Inferior parietal cortex (tissue), 1 donor: ENCODE data around the gene THRAP3.

Experiments used
- DNase-seq: peaks from one replicate; pipeline ENCODE4 v3.0.0-alpha.2; 2016; ENCODE audit errors: extremely low spot score

Gene THRAP3

GRCh38 chr1:36351227-36351977, 127.2 kb downstream of the THRAP3 start:
- DNase-seq: no peak

- no peak for DNase-seq
Measured at GRCh38 chr1:36352125-36352909, 128.1 kb downstream of the THRAP3 start.

- DNase-seq: no peak
Measured at GRCh38 chr1:36352910-36353878, 129.0 kb downstream of the THRAP3 start.

GRCh38 chr1:36354486-36354885, 130.2 kb downstream of the THRAP3 start:
- no peak for DNase-seq
